SK-N-SH treated with all-trans-retinoic acid at 6 μM for 48 hours (cell line): ENCODE data around the gene CACNA2D3.

Source experiments
- ATAC-seq: fragments of 200-7000 bp; cut with Tn5 transposase; 3 replicates; pipeline ENCODE4 v1.9.1; 2020; ENCODE audit warnings: mild to moderate bottlenecking, moderate library complexity
- ARNTL ChIP-seq: fragments of 450-650 bp; formaldehyde crosslinking; IDR thresholded peaks from 2 replicates; pipeline ENCODE4 v1.5.0; 2020; ENCODE audit warnings: low read depth, mild to moderate bottlenecking, moderate library complexity, borderline replicate concordance
- BACH2 ChIP-seq: fragments of 250-450 bp; sonication (Bioruptor Pico); IDR thresholded peaks from 2 replicates; pipeline ENCODE4 v1.9.0; 2021; ENCODE audit warnings: mild to moderate bottlenecking, borderline replicate concordance
- CREB5 ChIP-seq: fragments of 250-450 bp; sonication (Bioruptor Pico); IDR thresholded peaks from 2 replicates; pipeline ENCODE4 v1.5.1; 2020; ENCODE audit warnings: low read depth, mild to moderate bottlenecking, moderate library complexity
- CSRNP3 ChIP-seq: fragments of 250-450 bp; sonication (Bioruptor Pico); IDR thresholded peaks from 2 replicates; pipeline ENCODE4 v1.5.1; 2021; ENCODE audit warnings: mild to moderate bottlenecking, moderate library complexity
- ESRRG ChIP-seq: fragments of 250-450 bp; sonication (Bioruptor Pico); IDR thresholded peaks from 2 replicates; pipeline ENCODE4 v1.6.1; 2021; ENCODE audit warnings: mild to moderate bottlenecking
- GLIS3 ChIP-seq: fragments of 250-450 bp; sonication (Bioruptor Pico); IDR thresholded peaks from 2 replicates; pipeline ENCODE4 v1.5.0; 2020; ENCODE audit warnings: mild to moderate bottlenecking, moderate library complexity
- ISL1 ChIP-seq: fragments of 250-450 bp; sonication (Bioruptor Pico); IDR thresholded peaks from 2 replicates; pipeline ENCODE4 v2.1.2; 2022; ENCODE audit warnings: mild to moderate bottlenecking, moderate library complexity
- PPARA ChIP-seq: fragments of 250-450 bp; sonication (Bioruptor Pico); IDR thresholded peaks from 2 replicates; pipeline ENCODE4 v1.5.0; 2020; ENCODE audit warnings: mild to moderate bottlenecking, borderline replicate concordance
- SNAI2 ChIP-seq: fragments of 250-450 bp; sonication (Bioruptor Pico); IDR thresholded peaks from 2 replicates; pipeline ENCODE4 v1.5.0; 2020; ENCODE audit warnings: mild to moderate bottlenecking, moderate library complexity
- TCF4 ChIP-seq: fragments of 250-450 bp; sonication (Bioruptor Pico); IDR thresholded peaks from 2 replicates; pipeline ENCODE4 v1.8.0; 2021; ENCODE audit warnings: mild to moderate bottlenecking, moderate library complexity, borderline replicate concordance
- TOX ChIP-seq: fragments of 250-450 bp; sonication (Bioruptor Pico); IDR thresholded peaks from 2 replicates; pipeline ENCODE4 v1.8.0; 2021; ENCODE audit warnings: mild to moderate bottlenecking, moderate library complexity, borderline replicate concordance
- TSHZ2 ChIP-seq: fragments of 250-450 bp; sonication (Bioruptor Pico); IDR thresholded peaks from 2 replicates; pipeline ENCODE4 v1.5.0; 2020; ENCODE audit warnings: mild to moderate bottlenecking, moderate library complexity
- ZC3H10 ChIP-seq: fragments of 250-450 bp; sonication (Bioruptor Pico); IDR thresholded peaks from 2 replicates; pipeline ENCODE4 v1.5.1; 2021; ENCODE audit warnings: mild to moderate bottlenecking, moderate library complexity
- ZFP3 ChIP-seq: fragments of 250-450 bp; sonication (Bioruptor Pico); IDR thresholded peaks from 2 replicates; pipeline ENCODE4 v1.5.0; 2020; ENCODE audit warnings: mild to moderate bottlenecking, moderate library complexity
- ZFP30 ChIP-seq: fragments of 450-650 bp; formaldehyde crosslinking; IDR thresholded peaks from 2 replicates; pipeline ENCODE4 v1.5.0; 2022; ENCODE audit warnings: mild to moderate bottlenecking, moderate library complexity
- ZNF565 ChIP-seq: fragments of 450-650 bp; formaldehyde crosslinking; conservative IDR thresholded peaks from 2 replicates; pipeline ENCODE4 v1.5.0; 2020; ENCODE audit warnings: low read depth, mild to moderate bottlenecking, moderate library complexity
- ZNF70 ChIP-seq: fragments of 450-650 bp; formaldehyde crosslinking; IDR thresholded peaks from 2 replicates; pipeline ENCODE4 v1.5.0; 2020; ENCODE audit warnings: mild to moderate bottlenecking, moderate library complexity
- ZNF8 ChIP-seq: fragments of 450-650 bp; formaldehyde crosslinking; IDR thresholded peaks from 2 replicates; pipeline ENCODE4 v1.5.0; 2020; ENCODE audit warnings: mild to moderate bottlenecking, moderate library complexity

Gene CACNA2D3

GRCh38 chr3:54168451-54168850 is 46.1 kb downstream of the CACNA2D3 start:
- ATAC-seq: no peak
- TF ChIP-seq TSHZ2 (no peak), ESRRG (CRISPR knock-in tag) (no peak), ZFP30 (CRISPR knock-in tag) (no peak), CSRNP3 (no peak), CREB5 (no peak), BACH2 (CRISPR knock-in tag) (no peak), ZNF8 (no peak), TOX (no peak), GLIS3 (CRISPR knock-in tag) (no peak), PPARA (CRISPR knock-in tag) (no peak), ISL1 (no peak)

GRCh38 chr3:54169524-54169923 is 47.2 kb downstream of the CACNA2D3 start:
- no peak for ATAC-seq
- TF ChIP-seq CSRNP3: no peak
- TF ChIP-seq TCF4 (CRISPR knock-in tag): no peak

- no peak for TF ChIP-seq ZFP3 (CRISPR knock-in tag)
- TF ChIP-seq TSHZ2: no peak
- no peak for TF ChIP-seq ZC3H10 (CRISPR knock-in tag)
- TF ChIP-seq ZNF70 (CRISPR knock-in tag): no peak
- TF ChIP-seq TCF4 (CRISPR knock-in tag): no peak
- TF ChIP-seq PPARA (CRISPR knock-in tag): no peak
- no peak for TF ChIP-seq ISL1
- TF ChIP-seq CREB5: no peak
- TF ChIP-seq ZNF565: no peak
- TF ChIP-seq ARNTL: no peak
- no peak for TF ChIP-seq CSRNP3
- TF ChIP-seq SNAI2 (CRISPR knock-in tag): no peak
- ATAC-seq: no peak
These were observed 49.2 kb downstream of the CACNA2D3 start for GRCh38 chr3:54171509-54171908.
